GM20000 (cell line): ENCODE measurements around the gene TEK.

ENCODE experiments used
- DNase-seq: peaks from one replicate; pipeline ENCODE4 v3.0.0; 2012; ENCODE audit warnings: low spot score
- CTCF ChIP-seq: IDR thresholded peaks from 2 replicates; pipeline ENCODE4 v1.5.1; 2012; ENCODE audit warnings: mild to moderate bottlenecking, control low read depth; ENCODE audit errors: extremely low read depth, missing control alignments

TEK gene

GRCh38 chr9:27176971-27177370, 67.9 kb downstream of the TEK start:
- DNase-seq, result no peak
- TF ChIP-seq CTCF, result no peak

DNA sequence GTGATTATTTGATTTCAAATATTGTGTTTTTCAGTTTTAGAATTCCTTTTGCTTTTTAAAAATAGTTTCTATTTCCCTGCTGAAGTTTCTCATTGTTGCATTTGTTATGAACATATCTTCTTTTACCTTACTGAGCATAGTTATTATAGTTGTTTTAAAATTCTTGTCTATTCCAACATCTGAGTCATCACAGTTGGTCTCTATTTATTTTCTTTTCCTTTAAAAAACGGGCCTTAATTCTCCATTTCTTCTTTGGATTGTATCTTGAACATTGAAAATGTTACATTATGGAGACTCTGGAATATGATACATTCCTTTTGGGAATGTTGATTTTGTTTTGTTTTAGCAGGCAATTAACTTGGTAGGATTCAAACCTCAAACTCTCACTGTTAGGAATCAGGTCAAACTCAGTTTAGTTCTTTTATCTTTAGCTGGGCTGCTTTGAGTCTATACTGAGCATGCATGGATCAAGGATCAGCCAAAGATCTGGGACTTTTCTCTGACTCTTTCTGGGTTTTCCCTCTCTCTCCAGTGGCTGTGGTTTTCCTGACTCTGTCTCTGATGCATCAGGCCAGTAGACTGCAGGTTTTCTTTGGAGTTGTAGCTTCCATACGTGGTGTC, 70.3 kb downstream of the TEK start:
- TF ChIP-seq CTCF, result no peak
- no peak for DNase-seq

DNA sequence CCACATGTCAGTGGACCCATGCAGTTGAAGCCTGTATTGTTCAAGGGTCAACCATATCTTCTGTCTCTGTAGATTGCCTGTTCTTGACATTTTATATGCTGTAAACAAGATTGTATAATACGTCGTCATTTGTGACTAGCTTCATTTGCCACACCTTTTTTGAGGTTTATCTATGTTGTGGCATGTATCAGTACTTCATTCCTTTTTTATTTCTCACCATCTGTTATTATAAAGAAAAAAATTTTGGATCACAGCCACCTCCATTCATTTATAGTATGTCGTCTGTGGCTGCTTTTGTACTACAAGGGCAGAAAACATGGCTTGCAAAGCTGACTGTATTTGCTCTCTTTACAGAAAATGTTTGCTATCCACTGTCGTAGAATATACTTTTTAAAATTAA, 72.4 kb downstream of the TEK start:
- TF ChIP-seq CTCF, result no peak
- DNase-seq, result no peak

- no peak for DNase-seq
- no peak for TF ChIP-seq CTCF
Observed at GRCh38 chr9:27182421-27182820, 73.4 kb downstream of the TEK start.

DNA sequence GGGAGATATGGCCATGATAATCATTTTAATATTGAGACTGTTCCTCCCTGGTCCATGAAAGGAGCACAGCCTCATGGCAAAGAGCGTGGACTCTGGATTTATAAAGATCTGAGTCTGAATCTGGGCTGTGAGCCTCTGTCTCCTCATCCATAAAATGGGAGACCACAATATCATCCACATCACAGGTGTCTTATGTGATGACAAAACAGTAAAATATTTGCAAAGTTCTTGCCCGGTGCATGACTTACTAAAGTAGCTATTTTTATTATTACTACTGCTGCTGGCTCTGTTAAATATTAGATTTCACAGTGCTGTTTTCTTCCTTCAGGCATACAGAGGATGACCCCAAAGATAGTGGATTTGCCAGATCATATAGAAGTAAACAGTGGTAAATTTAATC, 74.1 kb downstream of the TEK start:
- no peak for TF ChIP-seq CTCF
- DNase-seq, result no peak

- DNase-seq, result no peak
Observed at GRCh38 chr9:27183701-27184100, 74.7 kb downstream of the TEK start.

More at GRCh38 chr9:27183701-27184100, 74.7 kb downstream of the TEK start:
- no peak for TF ChIP-seq CTCF
